Activated CD8-positive, alpha-beta T cell treated with anti-CD3 and anti-CD28 coated beads for 36 hours (primary cell): ENCODE measurements around the gene SEPHS1. TPM values are rescaled to one million over a fixed set of nuclear protein-coding genes. Genes with fewer than 3 reads are reported as not detected.

ENCODE experiments used
- ATAC-seq: fragments of 200-7000 bp; cut with Tn5 transposase; one replicate; pipeline ENCODE4 v1.10.0; 2021; ENCODE audit warnings: mild to moderate bottlenecking, moderate library complexity
- CTCF ChIA-PET: fragments of 350-600 bp; sonication (Branson Sonifier 250); formaldehyde crosslinking; loops from one replicate; lab custom pipeline; 2021; ENCODE audit warnings: antibody characterized with exemption; lab: Charles Lee
- POLR2A ChIA-PET: fragments of 350-600 bp; sonication (Branson Sonifier 250); formaldehyde crosslinking; loops from one replicate; lab custom pipeline; 2021; ENCODE audit warnings: antibody characterized with exemption; lab: Charles Lee
- DNase-seq: peaks from one replicate; pipeline ENCODE4 v3.0.0-alpha.2; 2020
- H3K27ac Mint-ChIP-seq: one replicate; pipeline ENCODE4 v1.8.0; 2021; ENCODE audit warnings: mild to moderate bottlenecking, mixed read lengths
- H3K27me3 Mint-ChIP-seq: one replicate; pipeline ENCODE4 v1.8.0; 2021; ENCODE audit warnings: mixed read lengths
- H3K36me3 Mint-ChIP-seq: one replicate; pipeline ENCODE4 v1.8.0; 2021; ENCODE audit warnings: low read depth, mixed read lengths
- H3K4me1 Mint-ChIP-seq: one replicate; pipeline ENCODE4 v1.8.0; 2021; ENCODE audit warnings: low read depth, mixed read lengths
- H3K4me3 Mint-ChIP-seq: one replicate; pipeline ENCODE4 v1.8.0; 2021; ENCODE audit warnings: mild to moderate bottlenecking, moderate library complexity, mixed read lengths
- H3K9me3 Mint-ChIP-seq: one replicate; pipeline ENCODE4 v1.8.0; 2021; ENCODE audit warnings: mixed read lengths
- intact Hi-C: fragments of 100-400 bp; cut with micrococcal nuclease; formaldehyde crosslinking; loops from one replicate; pipeline ENCODE4 v1.10.0; 2022
- total RNA-seq, 2 experiments: library from RNA; stranded (reverse); gene quantifications; one replicate each; pipeline ENCODE4 v1.2.3, GENCODE V29; 2021
- TF ChIP-seq, protein P1 (sequence below): fragments of 200-600 bp; IDR thresholded peaks from one replicate; pipeline ENCODE4 v1.8.0; 2022; ENCODE audit warnings: antibody characterized with exemption, mild to moderate bottlenecking

SEPHS1 gene
- total RNA-seq, 2 experiments from 2014 or later, result 61.6 to 66.5 TPM

DNA sequence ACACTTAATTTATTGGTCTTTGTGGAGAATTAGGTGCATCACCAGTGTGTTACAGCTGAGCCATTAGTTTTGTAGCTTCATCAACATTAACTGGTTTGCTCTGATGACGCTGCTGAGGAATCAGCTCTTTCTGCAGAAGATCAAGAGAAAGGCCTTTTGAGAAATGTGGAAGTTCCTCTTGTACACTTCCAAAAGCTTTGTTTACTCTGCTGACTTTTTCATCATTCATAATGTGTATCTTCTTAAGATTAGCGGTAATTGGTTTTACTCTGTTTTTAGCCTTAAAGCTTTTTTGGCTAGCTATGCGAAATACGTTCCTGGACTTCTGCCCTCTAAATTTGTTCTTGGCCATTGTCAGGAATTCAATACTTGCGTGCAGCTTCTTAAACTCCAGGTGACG lies 40.0 kb downstream of the SEPHS1 start:
- ATAC-seq, result no peak
- no peak for DNase-seq
- CTCF ChIA-PET, result no interaction called here

DNA sequence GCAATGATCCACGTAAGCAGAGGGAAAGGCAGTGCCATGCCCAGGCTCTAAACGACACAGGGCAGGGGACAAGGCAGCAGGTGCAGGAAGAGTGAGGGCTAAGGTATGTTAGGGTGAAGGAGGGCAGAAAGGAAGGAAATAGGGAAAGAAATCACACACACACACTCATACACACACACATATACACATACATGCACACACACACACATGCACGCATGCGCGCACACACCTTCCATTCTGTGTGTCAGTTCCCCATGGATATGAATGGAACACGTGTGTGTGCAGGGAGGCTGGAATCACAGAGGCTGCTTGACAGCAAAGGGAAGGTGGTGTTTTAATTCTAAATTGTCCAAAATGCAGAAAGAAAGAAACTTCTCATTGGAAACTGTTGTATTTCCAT lies 42.0 kb downstream of the SEPHS1 start:
- H3K9me3 Mint-ChIP-seq, result peaks cover 1% of the 10 kb centered on the region
- DNase-seq, result no peak
- peaks cover 4% of the 10 kb centered on the region for H3K36me3 Mint-ChIP-seq
- TF ChIP-seq, protein P1, sequence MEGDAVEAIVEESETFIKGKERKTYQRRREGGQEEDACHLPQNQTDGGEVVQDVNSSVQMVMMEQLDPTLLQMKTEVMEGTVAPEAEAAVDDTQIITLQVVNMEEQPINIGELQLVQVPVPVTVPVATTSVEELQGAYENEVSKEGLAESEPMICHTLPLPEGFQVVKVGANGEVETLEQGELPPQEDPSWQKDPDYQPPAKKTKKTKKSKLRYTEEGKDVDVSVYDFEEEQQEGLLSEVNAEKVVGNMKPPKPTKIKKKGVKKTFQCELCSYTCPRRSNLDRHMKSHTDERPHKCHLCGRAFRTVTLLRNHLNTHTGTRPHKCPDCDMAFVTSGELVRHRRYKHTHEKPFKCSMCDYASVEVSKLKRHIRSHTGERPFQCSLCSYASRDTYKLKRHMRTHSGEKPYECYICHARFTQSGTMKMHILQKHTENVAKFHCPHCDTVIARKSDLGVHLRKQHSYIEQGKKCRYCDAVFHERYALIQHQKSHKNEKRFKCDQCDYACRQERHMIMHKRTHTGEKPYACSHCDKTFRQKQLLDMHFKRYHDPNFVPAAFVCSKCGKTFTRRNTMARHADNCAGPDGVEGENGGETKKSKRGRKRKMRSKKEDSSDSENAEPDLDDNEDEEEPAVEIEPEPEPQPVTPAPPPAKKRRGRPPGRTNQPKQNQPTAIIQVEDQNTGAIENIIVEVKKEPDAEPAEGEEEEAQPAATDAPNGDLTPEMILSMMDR, result no peak
- H3K4me3 Mint-ChIP-seq, result no peak overlapping the region
- no peak overlapping the region for H3K27ac Mint-ChIP-seq
- ChIA-PET POLR2A (no interaction called here), CTCF (no interaction called here)
- no peak for ATAC-seq
- peaks cover 6% of the 10 kb centered on the region for H3K4me1 Mint-ChIP-seq
- no peaks in the 10 kb centered on the region for H3K27me3 Mint-ChIP-seq
- intact Hi-C loops, result no loop called here

More for the DNA sequence above, 40.0 kb downstream of the SEPHS1 start:
- intact Hi-C loops, result no loop called here
- Mint-ChIP-seq H3K36me3 (peaks cover 2% of the 10 kb centered on the region), H3K4me3 (no peak overlapping the region), H3K27me3 (no peaks in the 10 kb centered on the region), H3K4me1 (no peaks in the 10 kb centered on the region), H3K9me3 (no peaks in the 10 kb centered on the region), H3K27ac (no peak overlapping the region)
- TF ChIP-seq, protein P1, result no peak
- POLR2A ChIA-PET, result no interaction called here

- peaks cover 1% of the 10 kb centered on the region for H3K9me3 Mint-ChIP-seq
- intact Hi-C loops, result loop anchor here (1.0 to 5.0 kb wide), 2 partner anchors 49 to 142 kb away; partner anchors contain the start of gene MCM10
- TF ChIP-seq, protein P1, result no peak
- no peaks in the 10 kb centered on the region for H3K27me3 Mint-ChIP-seq
- ATAC-seq, result no peak
- H3K4me1 Mint-ChIP-seq, result peaks cover 15% of the 10 kb centered on the region
- no peak for DNase-seq
- CTCF ChIA-PET, result interaction anchor here (0.6 to 3.0 kb wide), 33 partner anchors 8 to 286 kb away, joined by 3 to 30 read pairs (median 4); partner anchors contain the start of genes MCM10 and OPTN
- H3K36me3 Mint-ChIP-seq, result peaks cover 4% of the 10 kb centered on the region
- peak overlapping the region; percentile 100 for H3K27ac Mint-ChIP-seq
- POLR2A ChIA-PET, result interaction anchor here (0.6 to 3.4 kb wide), 10 partner anchors 13 to 1751 kb away, joined by 3 to 16 read pairs (median 4); partner anchors contain the start of gene MCM10
- H3K4me3 Mint-ChIP-seq, result peak overlapping the region; percentile 83
Observed at GRCh38 chr10:13302821-13303555, 45.1 kb downstream of the SEPHS1 start.

- TF ChIP-seq, protein P1, result no peak
- no peaks in the 10 kb centered on the region for H3K27me3 Mint-ChIP-seq
- peaks cover 1% of the 10 kb centered on the region for H3K9me3 Mint-ChIP-seq
- H3K36me3 Mint-ChIP-seq, result peaks cover 1% of the 10 kb centered on the region
- DNase-seq (peak; percentile 81), ATAC-seq (peak; percentile 60)
- ChIA-PET CTCF (interaction anchor here (0.8 to 1.3 kb wide), 4 partner anchors 28 to 200 kb away, joined by 3 to 6 read pairs (median 4); partner anchors contain the start of genes MCM10 and OPTN), POLR2A (interaction anchor here (0.8 to 3.4 kb wide), 6 partner anchors 15 to 137 kb away, joined by 3 to 16 read pairs (median 4); partner anchors contain the start of genes MCM10 and SEPHS1)
- H3K4me3 Mint-ChIP-seq, result peak within 1 kb of the TSS; percentile 79
- H3K4me1 Mint-ChIP-seq, result peaks cover 15% of the 10 kb centered on the region
- intact Hi-C loops, result loop anchor here (5.0 kb wide), 1 partner anchor 53 kb away; no protein-coding TSS in a partner anchor
- H3K27ac Mint-ChIP-seq, result peak within 1 kb of the TSS; percentile 90
Observed at GRCh38 chr10:13299437-13300287, 48.4 kb downstream of the SEPHS1 start, which contains the start of gene PHYH. Gene PHYH, minus strand, starts transcription at chr10:13300064. Its CDS starts 22 bp downstream, at chr10:13300042.
